GM12865 (cell line): ENCODE results near the gene MAN1A2.

Source experiments
- DNase-seq: peaks from one replicate; pipeline ENCODE4 v3.0.0; 2010; ENCODE audit warnings: low read depth
- H3K4me3 ChIP-seq: 2 replicates; pipeline ENCODE4 v1.5.1; 2011; ENCODE audit warnings: mild to moderate bottlenecking, low read depth, low read length, control low read depth
- CTCF ChIP-seq: IDR thresholded peaks from 2 replicates; pipeline ENCODE4 v1.5.1; 2011; ENCODE audit warnings: low read length, control low read depth, low read depth, inconsistent platforms; ENCODE audit not compliant: insufficient read depth; ENCODE audit errors: missing control alignments

The MAN1A2 gene

GRCh38 chr1:117364240-117364639 lies 3.0 kb upstream of the MAN1A2 start:
- no peak overlapping the region for H3K4me3 ChIP-seq
- no peak for TF ChIP-seq CTCF

GRCh38 chr1:117365350-117366176 lies 1.7 kb upstream of the MAN1A2 start:
- H3K4me3 ChIP-seq: peak overlapping the region; percentile 72
- no peak for TF ChIP-seq CTCF
- no peak for DNase-seq

More at GRCh38 chr1:117364240-117364639, 3.0 kb upstream of the MAN1A2 start:
- no peak for DNase-seq

GRCh38 chr1:117366177-117367045 lies 838 bp upstream of the MAN1A2 start:
- H3K4me3 ChIP-seq: peak overlapping the region; percentile 72
- TF ChIP-seq CTCF: no peak
- peak; percentile 91 for DNase-seq

GRCh38 chr1:117368116-117369108 lies 1.2 kb downstream of the MAN1A2 start:
- TF ChIP-seq CTCF: no peak
- peak; percentile 61 for DNase-seq

GRCh38 chr1:117370071-117370470 lies 2.8 kb downstream of the MAN1A2 start:
- no peak for DNase-seq

More at GRCh38 chr1:117368116-117369108, 1.2 kb downstream of the MAN1A2 start:
- peak overlapping the region; percentile 72 for H3K4me3 ChIP-seq

More at GRCh38 chr1:117370071-117370470, 2.8 kb downstream of the MAN1A2 start:
- no peak for TF ChIP-seq CTCF
- H3K4me3 ChIP-seq: peak overlapping the region; percentile 72
